NCI-H1105 (cell line): ENCODE data around the gene PRKAR2A.

Source experiments
- DNase-seq: peaks from one replicate; lab custom pipeline; 2025; lab: John Stamatoyannopoulos, UW

The PRKAR2A gene

GRCh38 chr3:48847504-48848423 lies at the start of gene PRKAR2A:
TSS of gene PRKAR2A (minus strand) at chr3:48847874. CDS start at chr3:48847596, 278 bp downstream.
- DNase-seq, result peak; percentile 59

GRCh38 chr3:48896936-48897335 lies 49.3 kb upstream of the PRKAR2A start:
- no peak for DNase-seq

- no peak for DNase-seq
Observed at GRCh38 chr3:48894516-48894915, 46.8 kb upstream of the PRKAR2A start.

GRCh38 chr3:48891606-48892005 lies 43.9 kb upstream of the PRKAR2A start:
- DNase-seq, result no peak

- no peak for DNase-seq
Observed at GRCh38 chr3:48885753-48886152, 38.1 kb upstream of the PRKAR2A start.

- DNase-seq, result no peak
Observed at GRCh38 chr3:48881652-48882114, 34.0 kb upstream of the PRKAR2A start.

GRCh38 chr3:48881006-48881405 lies 33.3 kb upstream of the PRKAR2A start:
- DNase-seq, result no peak

GRCh38 chr3:48879994-48880377 lies 32.3 kb upstream of the PRKAR2A start:
- no peak for DNase-seq

GRCh38 chr3:48879307-48879993 lies 31.8 kb upstream of the PRKAR2A start:
- no peak for DNase-seq

GRCh38 chr3:48877671-48878070 lies 30.0 kb upstream of the PRKAR2A start:
- no peak for DNase-seq

GRCh38 chr3:48863122-48863521 lies 15.4 kb upstream of the PRKAR2A start:
- no peak for DNase-seq

- DNase-seq, result no peak
Observed at GRCh38 chr3:48859206-48859605, 11.5 kb upstream of the PRKAR2A start.

GRCh38 chr3:48858709-48859108 lies 11.0 kb upstream of the PRKAR2A start:
- no peak for DNase-seq

GRCh38 chr3:48857641-48858040 lies 10.0 kb upstream of the PRKAR2A start:
- no peak for DNase-seq

- DNase-seq, result no peak
Observed at GRCh38 chr3:48856469-48856868, 8.8 kb upstream of the PRKAR2A start.

- no peak for DNase-seq
Observed at GRCh38 chr3:48855681-48856447, 8.2 kb upstream of the PRKAR2A start.

- no peak for DNase-seq
Observed at GRCh38 chr3:48852151-48852550, 4.5 kb upstream of the PRKAR2A start.

GRCh38 chr3:48851407-48851806 lies 3.7 kb upstream of the PRKAR2A start:
- peak; percentile 42 for DNase-seq

GRCh38 chr3:48848816-48849515 lies 1.3 kb upstream of the PRKAR2A start:
- DNase-seq, result no peak

GRCh38 chr3:48847053-48847503 lies 596 bp downstream of the PRKAR2A start:
- peak; percentile 77 for DNase-seq

- no peak for DNase-seq
Observed at GRCh38 chr3:48845170-48845569, 2.5 kb downstream of the PRKAR2A start.

- DNase-seq, result no peak
Observed at GRCh38 chr3:48837163-48837562, 10.5 kb downstream of the PRKAR2A start.
